Muscle layer of duodenum (tissue), 2 donors: ENCODE results near the gene KIR3DL3.
"Not testable (repeated sequence)": the region's sequence is repeated elsewhere in the genome, so short reads cannot be mapped to it uniquely, and the experiment has no call there.

Experiments used
- H3K27ac ChIP-seq: one replicate; pipeline ENCODE4 v1.7.0; 2013; ENCODE audit warnings: mild to moderate bottlenecking, low read length
- H3K27me3 ChIP-seq: one replicate; pipeline ENCODE4 v1.7.0; 2013; ENCODE audit warnings: low read depth, mild to moderate bottlenecking, control low read depth, low read length
- H3K36me3 ChIP-seq, 2 donors: one replicate each; pipeline ENCODE4 v1.7.0; 2013; ENCODE audit warnings: low read length in 2 of 2, control low read depth in 1 of 2, mild to moderate bottlenecking in 1 of 2; ENCODE audit not compliant: insufficient read depth in 2 of 2, control insufficient read depth in 1 of 2
- H3K4me1 ChIP-seq, 2 donors: one replicate each; pipeline ENCODE4 v1.7.0; 2013; ENCODE audit warnings: low read length in 2 of 2, mild to moderate bottlenecking in 2 of 2, control low read depth in 1 of 2, moderate library complexity in 1 of 2; ENCODE audit not compliant: insufficient read depth in 2 of 2, control insufficient read depth in 1 of 2
- H3K4me3 ChIP-seq, 2 donors: one replicate each; pipeline ENCODE4 v1.7.0; 2013; ENCODE audit warnings: low read length in 2 of 2, low read depth in 1 of 2, mild to moderate bottlenecking in 1 of 2
- H3K9me3 ChIP-seq, 2 donors: one replicate each; pipeline ENCODE4 v1.7.0; 2013; ENCODE audit warnings: low read length in 2 of 2, control low read depth in 1 of 2, mild to moderate bottlenecking in 1 of 2; ENCODE audit not compliant: control insufficient read depth in 1 of 2
- donor health status: healthy.

KIR3DL3 gene

GRCh38 chr19:54724142-54724541 lies at the start of gene KIR3DL3:
Gene KIR3DL3 (plus strand): TSS chr19:54724442. CDS start chr19:54724497, 55 bp downstream.
- H3K4me1 ChIP-seq, result no peaks in the 10 kb centered on the region
- H3K4me3 ChIP-seq, result no peak within 1 kb of the TSS
- H3K9me3 ChIP-seq, result peaks cover 7 to 25% of the 10 kb centered on the region in 2 donors
- H3K27me3 ChIP-seq, result no peaks in the 10 kb centered on the region
- no peak within 1 kb of the TSS for H3K27ac ChIP-seq
- no peaks in the 10 kb centered on the region for H3K36me3 ChIP-seq

DNA sequence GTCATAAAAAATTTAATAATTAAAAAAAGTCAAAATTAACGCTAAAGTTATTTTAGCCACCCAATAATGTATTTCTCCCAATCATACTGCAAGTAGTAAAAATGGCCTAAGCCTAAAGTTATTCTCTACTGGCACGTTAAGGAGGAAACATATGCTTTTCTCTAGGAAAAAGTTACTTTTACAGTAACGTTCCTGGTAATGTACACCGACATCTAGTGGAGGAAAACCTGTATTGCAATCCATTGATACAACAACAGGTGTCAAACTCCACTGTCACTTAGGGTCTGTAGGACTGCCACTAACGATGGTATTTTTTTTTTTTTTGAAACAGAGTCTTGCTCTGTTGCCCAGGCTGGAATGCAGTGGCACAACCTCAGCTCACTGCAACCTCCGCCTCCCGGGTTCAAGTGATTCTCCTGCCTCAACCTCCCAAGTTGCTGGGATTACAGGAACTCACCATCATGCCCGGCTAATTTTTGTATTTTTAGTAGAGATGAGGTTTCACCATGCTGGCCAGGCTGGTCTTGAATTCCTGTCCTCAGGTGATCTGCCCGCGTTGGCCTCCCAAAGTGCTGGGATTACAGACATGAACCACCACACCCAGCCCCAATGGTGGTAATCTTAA lies 47.9 kb upstream of the KIR3DL3 start:
- not testable (repeated sequence) for H3K4me1 ChIP-seq, H3K36me3 ChIP-seq, H3K27ac ChIP-seq, H3K4me3 ChIP-seq, H3K9me3 ChIP-seq, H3K27me3 ChIP-seq

- H3K36me3 ChIP-seq, result no peaks in the 10 kb centered on the region
- H3K27me3 ChIP-seq, result no peaks in the 10 kb centered on the region
- H3K4me3 ChIP-seq, result no peak overlapping the region
- no peaks in the 10 kb centered on the region for H3K9me3 ChIP-seq
- H3K27ac ChIP-seq, result no peak overlapping the region
- H3K4me1 ChIP-seq, result no peaks in the 10 kb centered on the region
These were observed 47.0 kb upstream of the KIR3DL3 start for GRCh38 chr19:54677217-54677616.

DNA sequence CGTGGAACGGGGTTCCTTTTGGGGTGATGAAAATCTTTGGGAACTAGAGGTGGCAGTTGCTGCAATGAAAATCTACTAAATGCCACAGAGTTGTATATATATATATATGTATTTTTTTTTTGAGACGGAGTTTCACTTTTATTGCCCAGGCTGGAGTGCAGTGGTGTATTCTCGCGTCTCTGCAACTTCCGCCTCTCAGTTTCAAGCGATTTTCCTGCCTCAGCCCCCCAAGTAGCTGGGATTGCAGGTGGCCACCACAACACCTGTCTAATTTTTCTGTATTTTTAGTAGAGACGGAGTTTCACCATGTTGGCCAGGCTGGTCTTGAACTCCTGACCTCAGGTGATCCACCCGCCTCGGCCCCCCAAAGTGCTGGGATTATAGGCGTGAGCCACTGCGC lies 42.6 kb upstream of the KIR3DL3 start:
- H3K27ac ChIP-seq, H3K4me3 ChIP-seq, H3K36me3 ChIP-seq, H3K9me3 ChIP-seq, H3K27me3 ChIP-seq, H3K4me1 ChIP-seq: not testable (repeated sequence)

DNA sequence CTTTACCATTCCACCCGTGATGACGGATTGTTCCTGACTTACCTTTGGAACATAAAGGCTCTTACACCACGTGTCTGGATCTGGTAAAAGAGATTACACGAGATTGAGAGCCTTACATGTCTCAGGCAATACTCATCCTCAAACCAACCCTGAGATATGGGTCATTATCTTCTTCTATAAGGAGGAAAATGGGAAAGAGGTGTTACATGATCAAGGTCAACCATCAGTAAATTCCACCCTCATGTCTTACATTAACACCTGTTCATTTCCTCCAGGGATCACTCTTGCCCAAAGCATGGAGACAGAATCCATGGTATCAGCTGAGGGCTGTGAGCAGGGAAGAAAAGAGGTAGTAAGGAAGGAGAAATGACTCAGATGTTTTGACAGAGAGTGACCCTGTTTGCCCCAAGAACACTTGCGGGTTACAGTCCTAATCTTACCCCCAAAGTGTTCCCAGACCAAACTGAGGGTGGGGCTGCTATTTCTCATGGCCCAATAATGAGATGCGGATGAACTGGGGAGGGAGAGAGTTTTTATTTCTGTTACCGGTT lies 41.9 kb upstream of the KIR3DL3 start:
- no peaks in the 10 kb centered on the region for H3K36me3 ChIP-seq
- no peaks in the 10 kb centered on the region for H3K4me1 ChIP-seq
- no peaks in the 10 kb centered on the region for H3K9me3 ChIP-seq
- no peak overlapping the region for H3K27ac ChIP-seq
- H3K27me3 ChIP-seq, result no peaks in the 10 kb centered on the region
- no peak overlapping the region for H3K4me3 ChIP-seq

DNA sequence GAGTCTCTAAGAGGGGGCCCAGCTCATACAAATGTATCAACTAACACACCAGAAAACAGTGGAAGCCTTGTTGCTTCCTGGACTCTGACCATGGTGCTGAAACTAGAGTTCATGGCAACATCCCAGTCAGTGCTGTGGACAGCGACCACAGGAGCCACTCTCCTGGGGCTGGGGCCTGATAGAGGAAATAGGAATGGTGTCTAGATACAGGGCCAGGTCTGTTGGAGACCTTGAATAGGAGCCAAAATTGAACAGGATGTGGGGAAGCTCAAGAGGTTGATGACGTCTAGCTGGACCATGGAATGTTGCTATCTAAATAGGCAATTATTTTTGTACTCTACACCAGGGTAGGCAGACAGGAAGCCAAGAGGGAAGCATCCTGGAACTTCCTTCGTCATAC lies 39.7 kb upstream of the KIR3DL3 start:
- Histone ChIP-seq H3K27me3 (no peaks in the 10 kb centered on the region), H3K4me3 (no peak overlapping the region), H3K27ac (no peak overlapping the region), H3K4me1 (no peaks in the 10 kb centered on the region), H3K36me3 (no peaks in the 10 kb centered on the region), H3K9me3 (no peaks in the 10 kb centered on the region)

DNA sequence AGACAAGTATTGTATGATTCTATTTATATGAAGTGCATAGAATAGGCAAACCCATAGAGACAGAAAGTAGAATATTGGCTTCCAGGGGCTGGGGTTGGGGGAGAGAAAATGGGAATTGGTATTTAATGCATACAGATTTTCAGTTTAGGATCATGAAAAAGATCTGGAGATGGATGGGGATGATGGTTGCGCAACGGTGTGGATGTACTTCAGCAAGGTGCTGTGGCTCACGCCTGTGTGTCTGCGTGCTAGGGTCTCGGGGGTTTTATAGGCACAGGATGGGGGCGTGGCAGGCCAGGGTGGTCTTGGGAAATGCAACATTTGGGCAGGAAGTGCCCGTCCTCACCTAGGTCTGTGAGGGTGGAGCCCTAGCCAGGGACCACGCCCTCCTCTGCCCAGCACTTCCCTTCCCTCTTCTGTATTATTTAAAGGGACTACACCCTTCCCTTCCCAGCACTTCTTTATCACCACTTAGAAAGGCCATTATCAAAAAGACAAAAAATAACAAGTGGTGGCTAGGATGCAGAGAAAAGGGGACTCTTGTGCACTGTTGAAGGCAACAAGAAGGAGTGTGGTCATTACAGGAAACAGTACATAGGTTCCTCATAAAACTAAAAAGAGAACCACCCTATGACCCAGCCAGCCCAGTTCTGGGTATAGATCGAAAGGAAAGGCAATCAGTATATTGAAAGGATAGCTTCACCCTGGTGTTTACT lies 32.5 kb upstream of the KIR3DL3 start:
- no peaks in the 10 kb centered on the region for H3K36me3 ChIP-seq
- no peaks in the 10 kb centered on the region for H3K4me1 ChIP-seq
- no peaks in the 10 kb centered on the region for H3K27me3 ChIP-seq
- H3K9me3 ChIP-seq, result no peaks in the 10 kb centered on the region
- no peak overlapping the region for H3K27ac ChIP-seq
- no peak overlapping the region for H3K4me3 ChIP-seq

DNA sequence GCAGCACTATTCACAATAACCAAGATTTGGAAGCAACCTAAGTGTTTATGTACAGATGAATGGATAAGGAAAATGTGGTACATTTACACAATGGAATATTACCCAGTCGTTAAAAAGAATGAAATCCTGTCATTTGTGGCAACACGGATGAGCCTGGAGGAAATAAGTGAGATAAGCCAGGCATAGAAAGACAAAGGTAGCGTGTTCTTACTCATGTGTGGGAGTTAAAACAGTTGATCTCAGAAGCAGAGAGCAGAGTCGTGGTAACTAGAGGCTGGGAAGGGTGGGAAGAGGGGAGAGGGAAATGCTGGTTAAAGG lies 32.0 kb upstream of the KIR3DL3 start:
- no peaks in the 10 kb centered on the region for H3K36me3 ChIP-seq
- no peaks in the 10 kb centered on the region for H3K27me3 ChIP-seq
- no peak overlapping the region for H3K27ac ChIP-seq
- H3K4me3 ChIP-seq, result no peak overlapping the region
- no peaks in the 10 kb centered on the region for H3K9me3 ChIP-seq
- H3K4me1 ChIP-seq, result no peaks in the 10 kb centered on the region

DNA sequence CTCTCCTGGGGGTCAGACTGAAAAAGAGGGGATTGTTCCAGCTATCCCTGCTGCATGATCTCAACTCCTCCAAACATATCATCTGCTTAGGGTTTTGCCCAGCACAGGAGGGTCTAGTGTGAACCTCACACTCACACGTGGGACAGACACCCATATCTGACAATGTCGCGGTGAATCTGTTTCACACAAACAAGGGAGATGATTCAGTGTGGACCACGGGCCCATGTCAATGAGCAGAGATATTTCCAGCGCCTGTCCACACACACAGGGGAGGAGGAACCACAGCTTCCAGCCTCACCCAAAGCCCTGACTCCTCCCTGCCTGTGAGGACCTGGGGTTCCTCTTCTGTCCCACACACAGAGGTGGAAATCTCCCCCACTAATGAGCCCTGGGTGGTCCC lies 29.6 kb upstream of the KIR3DL3 start:
- H3K36me3 ChIP-seq, result no peaks in the 10 kb centered on the region
- H3K9me3 ChIP-seq, result no peaks in the 10 kb centered on the region
- H3K4me3 ChIP-seq, result no peak overlapping the region
- H3K27me3 ChIP-seq, result no peaks in the 10 kb centered on the region
- no peaks in the 10 kb centered on the region for H3K4me1 ChIP-seq
- no peak overlapping the region for H3K27ac ChIP-seq

DNA sequence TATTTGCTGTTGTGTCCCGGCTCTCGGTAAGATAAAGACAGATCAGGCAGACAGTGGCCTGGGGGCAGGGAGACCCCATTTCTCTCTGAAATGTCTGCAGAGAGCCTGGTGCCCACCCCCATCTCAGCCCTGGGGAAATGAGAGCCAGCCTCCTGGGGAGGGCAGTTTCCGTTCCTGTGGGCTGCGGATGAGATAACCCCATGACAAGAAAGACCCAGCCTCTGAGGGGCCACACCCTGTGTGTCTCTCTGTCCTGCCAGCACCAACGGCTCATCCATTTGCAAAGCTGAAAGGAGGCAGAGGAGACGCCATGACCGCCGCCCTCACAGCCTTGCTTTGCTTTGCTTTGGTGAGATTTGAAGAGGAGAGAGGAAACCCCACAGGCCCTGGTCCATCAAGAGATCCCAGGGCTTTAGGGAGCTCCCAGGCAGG lies 28.1 kb upstream of the KIR3DL3 start:
- Histone ChIP-seq H3K9me3 (no peaks in the 10 kb centered on the region), H3K27ac (no peak overlapping the region), H3K4me1 (no peaks in the 10 kb centered on the region), H3K27me3 (no peaks in the 10 kb centered on the region), H3K4me3 (no peak overlapping the region), H3K36me3 (no peaks in the 10 kb centered on the region)

GRCh38 chr19:54696766-54697165 lies 27.5 kb upstream of the KIR3DL3 start:
- no peaks in the 10 kb centered on the region for H3K36me3 ChIP-seq
- H3K27ac ChIP-seq, result no peak overlapping the region
- H3K4me1 ChIP-seq, result no peaks in the 10 kb centered on the region
- no peak overlapping the region for H3K4me3 ChIP-seq
- H3K27me3 ChIP-seq, result no peaks in the 10 kb centered on the region
- no peaks in the 10 kb centered on the region for H3K9me3 ChIP-seq

- not testable (repeated sequence) for H3K27ac ChIP-seq, H3K4me1 ChIP-seq, H3K9me3 ChIP-seq, H3K36me3 ChIP-seq, H3K4me3 ChIP-seq, H3K27me3 ChIP-seq
These were observed 26.5 kb upstream of the KIR3DL3 start for GRCh38 chr19:54697716-54698115.
